ENCODE data around the gene CD248.
"Not testable (repeated sequence)": the region's sequence is repeated elsewhere in the genome, so short reads cannot be mapped to it uniquely, and the experiment has no call there.

CD248 gene

GRCh38 chr11:66277064-66277463 is 39.8 kb downstream of the CD248 start:
- not testable (repeated sequence) for FAIRE-seq

DNA sequence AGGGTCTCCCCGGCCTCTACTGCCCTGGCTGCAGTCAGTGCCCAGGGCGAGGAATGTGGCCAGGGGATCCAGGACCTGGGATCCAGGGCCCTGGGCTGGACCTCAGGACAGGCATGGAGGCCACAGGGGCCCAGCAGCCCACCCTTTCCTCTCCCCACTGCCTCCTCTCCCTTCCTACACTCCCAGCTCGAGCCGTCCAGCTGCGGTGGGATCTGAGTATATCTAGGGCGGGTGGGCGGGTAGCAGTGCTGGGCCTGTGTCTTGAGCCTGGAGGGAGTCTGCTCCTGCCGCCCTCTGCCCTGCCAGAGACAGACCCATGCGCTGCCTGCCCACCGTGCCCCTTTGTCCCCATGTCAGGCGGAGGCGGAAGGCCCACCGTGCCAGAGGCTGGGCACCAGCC is 40.2 kb downstream of the CD248 start:
- not testable (repeated sequence) for FAIRE-seq

More at GRCh38 chr11:66277064-66277463, 39.8 kb downstream of the CD248 start:
- DNase-seq (ENCODE audit: low spot score): not testable (repeated sequence)

GRCh38 chr11:66275984-66276612 is 40.7 kb downstream of the CD248 start:
- FAIRE-seq: no peak
- DNase-seq (ENCODE audit: low spot score): no peak

More for the DNA sequence above, 40.2 kb downstream of the CD248 start:
- not testable (repeated sequence) for DNase-seq (ENCODE audit: low spot score)

DNA sequence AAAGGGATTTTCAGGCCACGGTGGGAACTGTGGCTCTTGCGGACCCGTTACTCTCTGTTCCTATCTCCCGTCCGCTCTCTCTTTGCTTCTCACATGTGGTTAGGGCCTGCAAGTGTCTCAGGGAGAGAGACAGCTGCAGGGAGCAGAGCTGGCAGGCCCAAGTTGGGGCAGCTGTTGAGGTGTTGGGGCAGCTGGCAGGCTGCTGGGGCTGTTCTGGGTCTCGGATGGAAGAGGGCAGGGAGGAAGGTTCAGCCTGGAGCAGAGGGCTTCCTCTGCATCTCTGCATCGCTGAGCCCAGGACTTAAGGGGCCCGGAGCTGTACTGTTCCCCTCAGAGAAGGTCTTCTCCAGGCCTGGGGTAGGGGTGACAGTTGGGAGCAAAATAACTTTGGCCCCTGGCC is 41.4 kb downstream of the CD248 start:
- FAIRE-seq: no peak
- DNase-seq (ENCODE audit: low spot score): no peak

DNA sequence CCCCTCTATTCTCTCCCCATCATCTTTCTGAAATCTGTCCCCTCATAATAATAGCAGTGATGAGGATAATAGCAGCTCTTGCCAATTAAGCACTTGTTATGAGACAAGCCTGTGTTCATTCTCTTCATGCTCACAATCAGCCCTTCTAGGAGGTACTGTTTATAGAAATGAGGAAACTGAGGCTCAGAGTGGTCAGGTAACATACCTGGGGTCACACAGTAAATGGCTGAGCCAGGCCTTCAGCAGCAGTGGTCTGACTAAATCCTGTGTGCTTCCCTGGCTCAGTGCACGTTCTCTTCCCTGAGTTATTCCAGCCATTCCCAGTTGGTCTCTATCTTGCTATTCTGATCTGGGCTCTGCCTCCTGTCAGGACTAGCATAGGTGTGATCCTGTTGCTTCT is 42.6 kb downstream of the CD248 start:
- no peak for FAIRE-seq
- no peak for DNase-seq (ENCODE audit: low spot score)

DNA sequence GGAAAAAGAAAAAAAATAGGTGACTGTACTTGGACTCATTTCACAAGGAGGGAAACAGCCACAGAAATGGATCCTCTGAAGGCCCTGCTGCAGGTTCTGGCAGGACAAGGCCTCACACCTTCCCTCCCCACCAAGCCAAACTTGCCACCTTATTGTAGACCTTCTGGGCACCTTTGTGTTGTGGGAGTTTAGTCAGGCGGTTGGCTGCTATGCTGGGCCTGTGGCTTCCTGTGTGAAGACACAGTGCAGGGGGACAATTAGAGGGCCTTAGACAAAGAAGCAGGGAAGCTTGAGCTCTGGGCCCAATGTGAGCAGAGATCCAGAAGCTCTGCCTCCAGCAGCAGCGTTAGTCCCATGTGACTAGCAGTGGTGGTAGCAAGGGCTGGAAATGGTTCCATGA is 44.2 kb downstream of the CD248 start:
- no peak for FAIRE-seq
- no peak for DNase-seq (ENCODE audit: low spot score)

- DNase-seq (ENCODE audit: low spot score): no peak
- no peak for FAIRE-seq
Observed at GRCh38 chr11:66271816-66272215, 45.0 kb downstream of the CD248 start.

DNA sequence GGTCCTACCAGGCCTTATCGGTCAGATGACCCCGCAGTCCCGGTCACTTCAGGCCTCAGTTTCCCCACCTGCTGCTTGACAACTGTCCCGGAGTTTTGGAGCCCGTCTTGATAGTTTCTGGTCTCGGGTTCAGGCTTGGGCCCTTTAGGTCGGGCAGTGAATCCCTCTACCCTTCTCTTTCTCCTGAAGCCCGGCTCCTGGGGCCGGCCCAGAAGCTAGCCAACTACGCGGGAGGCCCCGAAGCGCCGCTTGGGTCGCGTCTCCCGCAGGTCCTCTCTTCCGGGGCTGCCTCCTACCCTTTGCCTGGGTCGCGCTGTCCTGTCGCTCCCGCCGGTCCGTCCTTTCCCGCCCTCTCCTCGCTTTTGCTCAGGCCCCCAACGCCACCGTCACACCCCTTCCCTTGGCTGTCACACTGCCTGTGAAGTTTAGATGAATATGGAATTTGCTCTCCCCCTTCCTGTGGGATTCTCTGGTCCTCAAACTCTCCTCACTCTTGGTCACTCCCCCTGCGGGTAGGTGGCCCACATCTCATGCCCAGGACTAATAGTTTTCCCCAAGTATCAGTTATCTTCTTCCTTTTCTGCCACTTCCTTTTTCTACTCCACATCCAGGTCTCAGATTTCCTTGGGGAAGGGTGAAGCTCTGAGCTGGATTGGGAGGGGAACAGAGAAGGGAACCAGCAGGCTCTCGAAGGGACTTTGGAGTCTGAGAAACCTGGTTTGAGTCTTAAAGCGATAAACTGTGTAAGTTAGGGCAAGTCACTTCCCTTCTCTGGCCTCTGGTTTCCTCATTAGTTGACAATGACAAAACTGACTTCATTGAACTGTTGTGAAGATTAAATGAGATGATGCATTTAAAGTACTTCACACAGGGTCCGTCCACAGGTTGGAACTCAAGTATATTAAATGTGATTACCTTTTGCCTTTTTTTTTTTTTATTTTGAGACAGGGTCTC is 47.6 kb downstream of the CD248 start:
- FAIRE-seq: no peak

DNA sequence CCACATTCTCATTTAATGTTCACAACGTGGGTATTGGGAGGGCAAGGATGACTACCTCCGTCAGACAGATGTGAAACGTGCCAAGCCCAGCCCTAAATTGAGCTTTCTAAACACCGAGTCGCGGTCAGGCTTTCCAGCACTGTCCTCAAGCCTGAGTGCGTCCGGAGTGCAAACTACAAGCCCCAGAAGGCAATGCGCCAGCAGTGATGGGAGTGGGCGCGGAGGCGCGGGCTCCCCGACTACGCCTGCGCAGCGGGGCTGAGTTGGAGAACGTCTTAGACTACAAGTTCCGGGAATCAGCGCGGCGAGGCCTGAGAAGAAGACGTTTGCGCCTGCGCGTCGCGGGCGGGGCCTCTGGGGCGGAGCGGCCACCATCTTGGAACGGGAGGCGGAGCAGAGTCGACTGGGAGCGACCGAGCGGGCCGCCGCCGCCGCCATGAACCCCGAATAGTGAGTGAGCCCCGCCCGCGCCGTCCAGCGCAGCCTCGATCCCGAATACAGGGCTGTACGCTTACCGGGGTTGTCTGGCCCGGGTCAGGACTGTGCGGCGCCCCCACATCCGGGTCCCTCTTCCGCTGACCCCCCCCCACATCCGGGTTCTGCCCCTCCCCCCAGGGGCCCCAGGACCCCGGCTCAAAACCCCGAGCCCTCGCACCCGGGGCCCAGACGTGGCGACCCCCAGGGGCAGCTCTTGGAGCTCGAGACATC is 48.4 kb downstream of the CD248 start, which contains the start of gene RAB1B:
Gene RAB1B, plus strand, starts transcription at position 396 of the 708 bp plus-strand sequence. Its CDS starts 41 bp downstream, at position 437.
- peak; percentile 85 for FAIRE-seq
- DNase-seq (ENCODE audit: low spot score): peak; percentile 99

More for the DNA sequence above, 47.6 kb downstream of the CD248 start:
- peak; percentile 48 for DNase-seq (ENCODE audit: low spot score)

DNA sequence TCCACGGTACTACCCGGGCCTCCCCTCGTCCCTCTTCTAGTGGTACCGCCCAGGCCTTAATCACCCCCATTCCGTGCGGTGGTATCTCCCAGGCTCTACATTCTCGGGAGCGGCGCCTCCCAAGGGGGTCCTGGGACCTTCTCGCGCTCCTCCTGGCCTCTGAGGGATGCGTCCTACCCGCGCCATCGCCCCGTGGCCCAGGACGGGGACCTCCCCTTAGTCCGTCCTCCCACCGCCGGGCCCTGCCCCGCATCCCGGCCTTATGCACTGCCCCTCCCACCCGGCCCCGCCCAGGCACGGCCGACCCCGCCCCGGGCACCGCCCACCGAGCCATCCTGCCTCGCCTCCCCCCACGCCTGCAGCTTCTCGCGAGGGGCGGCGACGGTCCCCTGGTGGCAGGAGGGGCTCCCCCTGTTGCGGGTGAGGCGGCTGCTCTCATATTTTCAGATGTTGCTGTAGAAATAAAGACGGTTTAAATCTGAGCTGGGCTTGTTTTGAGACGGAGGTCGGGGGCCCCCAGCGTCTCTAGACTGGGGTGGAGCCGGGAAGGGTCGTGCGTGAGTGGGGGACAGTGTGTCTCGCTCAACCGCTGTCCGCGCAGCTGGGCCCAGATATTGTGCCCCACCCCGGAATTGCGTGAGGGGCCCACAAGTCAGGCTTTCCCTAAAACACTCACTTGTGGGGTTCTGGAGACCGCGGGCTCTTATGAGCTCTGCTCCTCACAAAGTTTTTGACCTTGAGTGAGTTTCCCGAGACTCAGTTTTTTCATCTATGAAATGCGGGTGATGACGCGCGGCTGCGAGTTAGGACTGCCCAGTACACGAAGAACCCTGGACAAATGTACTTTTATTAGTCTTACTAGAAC is 49.2 kb downstream of the CD248 start:
- no peak for FAIRE-seq

GRCh38 chr11:66267039-66267378 is 49.8 kb downstream of the CD248 start:
- FAIRE-seq: no peak
- DNase-seq (ENCODE audit: low spot score): no peak

More for the DNA sequence above, 49.2 kb downstream of the CD248 start:
- DNase-seq (ENCODE audit: low spot score): peak; percentile 77

DNA sequence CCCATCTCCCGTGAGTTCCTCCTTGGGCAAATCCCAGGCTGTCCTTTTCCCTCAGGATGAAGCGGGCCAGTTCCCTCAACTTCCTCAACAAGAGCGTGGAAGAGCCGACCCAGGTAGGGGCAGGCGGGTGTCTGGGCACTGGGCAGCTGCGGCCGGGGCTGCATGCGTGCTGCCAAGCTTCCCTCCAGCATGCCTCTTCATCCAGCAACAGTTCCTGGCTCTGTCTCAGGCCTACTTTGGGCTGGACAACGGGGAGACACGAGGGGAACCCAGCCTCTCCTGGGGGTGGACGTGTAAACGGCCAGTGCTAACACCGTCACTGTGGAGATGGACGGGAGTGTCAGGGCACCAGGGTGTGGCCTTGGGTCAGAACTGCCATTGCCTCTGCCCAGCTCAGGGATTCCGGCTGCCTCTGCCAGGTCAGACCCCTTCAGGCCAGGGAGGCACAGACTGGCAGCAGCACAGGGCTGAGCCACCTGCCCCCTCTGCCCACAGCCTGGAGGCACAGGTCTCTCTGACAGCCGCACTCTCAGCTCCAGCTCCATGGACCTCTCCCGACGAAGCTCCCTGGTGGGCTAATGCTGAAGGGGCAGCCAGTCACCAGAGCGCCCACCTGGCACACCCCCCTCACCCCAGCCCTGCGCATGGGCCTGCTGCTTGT is 50.3 kb downstream of the CD248 start:
- DNase-seq (ENCODE audit: low spot score): no peak
- FAIRE-seq: no peak

- FAIRE-seq: no peak
- DNase-seq (ENCODE audit: low spot score): no peak
Observed at GRCh38 chr11:66265531-66266377, 51.1 kb downstream of the CD248 start.

- DNase-seq (ENCODE audit: low spot score) (no peak), FAIRE-seq (no peak)
Observed at GRCh38 chr11:66264914-66265313, 51.9 kb downstream of the CD248 start.
